Adrenal gland (tissue), 5 donors: ENCODE data around the gene SLIT3.

Experiments
- CTCF ChIP-seq, 6 experiments: fragments of 450-650 bp in 4 of 6; fragments of 200-600 bp in 2 of 6; sonication (generic) in 1 of 6; IDR thresholded peaks; 1 replicate in 5 of 6; 2 replicates in 1 of 6; pipeline versions ENCODE4 v1.5.1 to v1.8.0; 2016 to 2021; ENCODE audit warnings: antibody characterized with exemption in 6 of 6, mild to moderate bottlenecking in 2 of 6, moderate library complexity in 1 of 6
- POLR2A ChIP-seq, 2 donors: fragments of 450-650 bp; IDR thresholded peaks; one replicate each; pipeline ENCODE4 v1.6.1; 2017; ENCODE audit warnings: antibody characterized with exemption in 2 of 2, mild to moderate bottlenecking in 2 of 2, moderate library complexity in 1 of 2
- donor health status: DM: no; HTN: no; CAD: no.

DNA sequence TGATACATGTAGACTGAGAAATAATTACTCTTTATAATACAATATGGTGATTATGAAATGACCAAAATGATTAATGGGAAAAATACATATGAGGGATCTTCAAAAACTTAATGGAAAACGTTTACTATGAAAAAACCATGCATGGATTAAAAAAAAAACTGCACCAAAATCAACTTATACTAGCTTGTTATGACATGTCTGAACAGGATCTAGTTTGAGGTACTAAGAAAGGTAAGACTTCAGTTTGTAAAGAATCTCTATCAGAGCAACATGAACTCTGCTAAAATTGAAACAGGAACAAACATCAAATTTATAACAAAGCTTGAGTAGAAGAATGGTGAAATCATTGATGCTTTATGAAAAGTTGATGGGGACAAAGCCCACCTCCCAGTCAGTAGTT is 178.0 kb downstream of the SLIT3 start:
- no peak for TF ChIP-seq CTCF (IDR thresholded peaks at IDR 0.05)
- TF ChIP-seq POLR2A (IDR thresholded peaks at IDR 0.05), result no peak
